Daoy (cell line): Measurements from ENCODE around the gene REC114. TPM values are rescaled to one million over a fixed set of nuclear protein-coding genes. Genes with fewer than 3 reads are reported as not detected.
"Not testable (repeated sequence)": the region's sequence is repeated elsewhere in the genome, so short reads cannot be mapped to it uniquely, and the experiment has no call there.

Source experiments
- DNase-seq: peaks from one replicate; pipeline ENCODE4 v3.0.0-alpha.2; 2015; ENCODE audit warnings: low read depth
- total RNA-seq: library from RNA; depleted of rRNA; stranded (reverse); fragments of >200 nt; shearing (Covaris generic); gene quantifications from 2 replicates; pipeline ENCODE4 v1.2.3, GENCODE V29; 2014; rRNA removed

Gene REC114
- total RNA-seq = not detected in 2 replicates

- DNase-seq = no peak
Observed at GRCh38 chr15:73442968-73443367, at the start of gene REC114. Gene REC114 (plus strand): TSS chr15:73443164. CDS start chr15:73443186, 22 bp downstream.

- DNase-seq = no peak
Observed at GRCh38 chr15:73393336-73393735, 49.6 kb upstream of the REC114 start.

DNA sequence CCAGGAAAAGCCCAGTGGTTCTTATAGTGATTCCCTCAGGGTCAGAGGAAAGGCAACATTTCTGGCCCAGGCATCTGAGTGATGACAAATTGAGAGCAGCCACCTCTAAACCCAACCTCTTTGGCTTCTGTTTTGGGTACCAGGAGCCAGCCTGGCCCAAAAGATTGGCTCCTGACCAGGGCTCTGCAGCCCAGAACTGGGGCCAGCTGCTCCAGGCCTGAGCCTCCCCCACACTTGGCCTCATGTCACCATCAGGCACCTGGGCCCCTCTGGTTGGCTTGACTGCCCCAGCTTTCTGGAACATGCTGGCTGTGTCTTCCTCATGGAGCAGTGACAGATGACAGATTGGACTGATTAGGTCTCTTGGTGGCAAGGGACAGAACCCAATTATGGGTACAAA, 48.2 kb upstream of the REC114 start:
- DNase-seq = no peak

DNA sequence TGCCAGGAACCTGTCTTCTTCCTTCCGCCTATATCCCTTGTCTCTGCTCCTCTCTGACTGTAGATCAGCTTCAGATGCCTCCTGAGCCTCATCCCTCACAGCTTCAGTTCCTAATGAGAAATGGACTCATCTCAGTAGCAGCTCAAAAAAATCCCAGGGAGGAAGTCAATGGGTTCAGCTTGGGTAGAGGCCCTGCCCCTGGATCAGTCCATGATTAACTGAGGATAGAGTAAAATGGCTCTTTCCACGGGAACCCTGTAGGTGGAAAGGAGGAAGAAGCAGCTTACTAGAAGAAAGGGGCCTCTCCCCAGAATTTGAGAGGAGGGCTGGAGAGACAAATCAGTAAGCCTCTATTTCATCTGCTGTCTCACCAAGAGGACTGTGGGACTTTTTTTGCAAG, 47.3 kb upstream of the REC114 start:
- DNase-seq = no peak

GRCh38 chr15:73397461-73397860, 45.5 kb upstream of the REC114 start:
- no peak for DNase-seq

DNA sequence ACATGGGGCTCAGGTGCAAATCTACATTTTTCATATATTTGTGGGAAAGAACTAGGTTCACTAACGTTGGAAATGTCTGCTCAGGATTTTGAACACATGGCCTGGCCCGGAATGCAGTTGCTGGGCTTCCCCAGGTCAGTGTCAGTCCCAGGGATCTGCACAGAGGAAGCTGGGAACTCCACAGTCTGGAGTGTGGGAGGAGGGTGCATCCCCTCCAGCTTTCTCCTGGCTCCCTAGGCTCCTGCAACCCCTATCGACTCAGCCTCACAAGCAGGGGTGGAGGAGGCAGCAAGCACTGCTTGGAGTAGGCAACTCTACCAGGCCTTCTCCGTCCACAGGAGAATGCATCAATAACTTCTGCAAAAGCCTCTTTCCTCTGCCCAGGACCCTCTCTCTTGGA, 44.1 kb upstream of the REC114 start:
- no peak for DNase-seq

DNA sequence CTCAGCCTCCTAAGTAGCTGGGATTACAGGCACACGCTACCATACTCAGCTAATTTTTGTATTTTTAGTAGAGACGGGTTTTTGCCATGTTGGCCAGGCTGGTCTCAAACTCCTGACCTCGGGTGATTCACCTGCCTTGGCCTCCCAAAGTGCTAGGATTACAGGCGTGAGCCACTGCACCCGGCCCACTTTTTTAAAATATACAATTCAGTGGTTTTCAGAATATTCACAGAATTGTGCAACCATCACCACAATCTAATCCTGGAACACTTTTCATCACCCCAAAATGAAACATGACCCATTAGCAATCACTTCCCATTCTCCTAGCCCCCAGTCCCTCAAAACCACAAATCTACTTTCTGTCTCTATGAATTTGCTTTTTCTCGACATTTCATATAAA, 42.7 kb upstream of the REC114 start:
- peak; percentile 47 for DNase-seq

DNA sequence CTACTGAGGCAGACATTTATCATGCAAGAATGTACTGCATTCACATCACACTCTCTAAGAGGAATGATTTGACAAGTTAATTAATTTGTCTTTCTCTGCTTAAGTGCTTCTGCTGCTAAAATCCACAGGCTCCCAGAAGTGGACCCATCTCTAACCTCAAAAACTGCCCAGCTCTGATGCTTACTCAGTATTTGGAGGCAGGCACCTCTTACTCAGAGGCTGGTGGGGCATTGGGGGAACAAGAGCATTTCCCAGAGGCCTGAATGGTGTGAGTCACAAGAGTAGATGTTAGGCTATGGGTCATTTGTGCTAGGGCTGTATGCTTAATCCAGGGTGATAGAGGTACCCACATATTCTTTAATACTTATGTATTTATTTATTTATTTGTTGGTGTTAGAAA, 39.8 kb upstream of the REC114 start:
- DNase-seq = peak; percentile 49

- DNase-seq = no peak
Observed at GRCh38 chr15:73414876-73415275, 28.1 kb upstream of the REC114 start.

DNA sequence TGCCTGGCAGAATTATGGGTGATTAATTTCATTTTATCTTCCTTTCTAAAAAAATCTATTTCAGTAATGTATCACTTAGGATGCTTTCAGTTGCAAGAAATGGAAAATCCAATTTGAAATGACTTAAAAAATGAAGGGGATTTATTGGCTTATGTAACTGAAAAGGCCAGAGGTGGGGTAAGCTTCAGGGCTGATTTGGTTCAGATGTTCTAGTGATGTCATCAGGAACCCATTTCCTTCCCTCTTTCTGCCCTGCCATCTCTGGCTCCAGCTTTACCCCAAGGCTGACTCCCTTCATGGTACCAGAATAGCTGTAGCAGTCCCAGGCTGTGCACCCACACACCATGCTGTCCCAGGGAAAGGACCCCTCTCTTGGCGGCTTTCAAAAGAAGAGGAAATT, 18.5 kb upstream of the REC114 start:
- no peak for DNase-seq

- no peak for DNase-seq
Observed at GRCh38 chr15:73425510-73425909, 17.5 kb upstream of the REC114 start.

GRCh38 chr15:73426323-73426994, 16.5 kb upstream of the REC114 start:
- DNase-seq = no peak

DNA sequence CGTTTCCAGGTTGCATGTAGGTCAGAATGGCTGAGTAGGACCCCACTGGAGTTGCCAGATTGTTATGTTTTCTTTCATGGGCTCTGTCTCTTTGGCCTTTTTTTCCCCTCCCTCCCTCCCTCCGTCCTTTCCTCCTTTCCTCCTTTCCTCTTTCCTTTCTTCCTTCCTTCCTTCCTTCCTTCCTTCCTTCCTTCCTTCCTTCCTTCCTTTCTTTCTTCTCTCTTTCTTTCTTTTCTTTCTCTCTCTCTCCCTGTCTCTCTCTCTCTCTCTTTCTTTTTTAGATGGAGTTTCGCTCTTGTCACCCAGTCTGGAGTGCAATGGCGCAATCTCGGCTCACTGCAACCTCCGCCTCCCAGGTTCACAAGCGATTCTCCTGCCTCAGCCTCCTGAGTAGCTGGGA, 11.6 kb upstream of the REC114 start:
- DNase-seq = not testable (repeated sequence)

DNA sequence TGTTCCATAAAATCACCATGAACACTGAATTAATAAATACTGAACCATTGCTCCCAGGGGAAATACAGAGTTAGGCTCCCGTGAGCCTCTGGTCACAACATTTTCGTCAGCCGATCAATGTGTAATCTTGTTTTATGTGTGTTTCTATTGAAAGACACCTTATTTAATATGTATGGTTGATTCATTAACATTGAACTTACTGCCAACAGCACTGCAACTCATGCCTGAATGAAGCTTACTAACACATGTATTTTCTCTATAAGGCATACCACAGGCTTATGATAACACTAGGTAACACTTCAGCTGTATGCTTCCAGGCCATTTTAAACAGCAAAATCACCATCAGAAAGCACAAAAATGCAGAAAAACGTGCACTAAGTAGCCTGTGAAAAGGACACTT, 9.1 kb upstream of the REC114 start:
- no peak for DNase-seq

DNA sequence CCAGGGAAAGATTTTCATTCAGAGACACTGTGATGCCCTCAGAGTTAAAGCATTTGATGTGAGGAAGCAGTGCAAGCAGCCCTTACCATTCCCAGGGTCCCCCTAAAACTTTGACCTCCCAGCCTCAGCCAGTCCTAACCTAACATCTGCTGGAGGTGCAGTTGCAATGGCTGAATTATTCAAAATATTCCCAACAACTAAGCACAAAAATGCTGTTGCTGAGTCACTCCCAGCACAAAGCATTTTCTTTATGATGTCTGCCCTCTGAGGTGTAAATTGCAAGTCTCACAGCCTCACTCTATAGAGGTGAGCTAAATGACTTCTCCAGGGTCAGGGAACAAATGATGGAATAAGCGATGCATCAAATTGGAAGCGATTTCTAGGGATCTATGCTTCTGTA, 6.4 kb upstream of the REC114 start:
- DNase-seq = no peak

DNA sequence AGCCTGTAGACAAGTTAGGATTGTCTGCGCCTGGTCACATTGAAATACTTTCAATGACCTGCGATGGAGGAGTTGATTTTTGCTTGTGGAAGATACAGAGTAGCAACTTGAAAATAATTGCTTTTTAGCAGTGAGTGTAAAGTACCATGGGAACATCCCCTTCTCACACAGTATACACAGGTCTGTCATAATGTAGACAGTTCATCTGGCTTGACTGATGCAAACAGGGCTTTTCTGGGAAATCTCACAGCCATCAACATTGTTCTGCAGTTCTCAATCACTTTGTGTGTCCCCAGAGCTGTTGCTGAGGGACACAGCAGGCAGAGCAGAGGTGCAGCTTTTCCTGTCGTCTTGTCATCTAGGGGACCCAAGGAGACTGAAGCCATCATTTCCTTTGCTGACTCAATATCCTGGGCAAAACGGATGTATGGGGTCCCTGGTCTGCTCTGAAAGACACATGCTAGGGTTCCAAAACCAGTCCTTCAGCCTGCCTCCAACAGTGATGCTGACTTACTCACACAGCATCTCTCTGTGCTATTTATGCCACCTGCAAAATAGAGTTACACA, 5.3 kb upstream of the REC114 start:
- DNase-seq = no peak

GRCh38 chr15:73438651-73439050, 4.3 kb upstream of the REC114 start:
- DNase-seq = no peak

GRCh38 chr15:73440571-73440970, 2.4 kb upstream of the REC114 start:
- DNase-seq = no peak

GRCh38 chr15:73442421-73442820, 543 bp upstream of the REC114 start:
- DNase-seq = no peak

DNA sequence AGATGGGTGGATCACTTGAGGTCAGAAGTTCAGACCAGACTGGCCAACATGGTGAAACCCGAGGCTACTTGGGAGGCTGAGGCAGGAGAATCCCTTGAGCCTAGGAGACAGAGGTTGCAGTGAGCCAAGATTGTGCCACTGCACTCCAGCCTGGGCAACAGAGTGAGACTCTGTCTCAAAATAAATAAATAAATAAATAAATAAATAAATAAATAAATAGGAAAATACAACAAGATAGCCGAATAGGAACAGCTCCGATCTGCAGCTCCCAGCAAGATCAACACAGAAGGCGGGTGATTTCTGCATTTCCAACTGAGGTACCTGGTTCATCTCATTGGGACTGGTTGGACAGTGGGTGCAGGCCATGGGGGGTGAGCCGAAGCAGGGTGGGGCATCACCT, 4.5 kb downstream of the REC114 start:
- DNase-seq = not testable (repeated sequence)

DNA sequence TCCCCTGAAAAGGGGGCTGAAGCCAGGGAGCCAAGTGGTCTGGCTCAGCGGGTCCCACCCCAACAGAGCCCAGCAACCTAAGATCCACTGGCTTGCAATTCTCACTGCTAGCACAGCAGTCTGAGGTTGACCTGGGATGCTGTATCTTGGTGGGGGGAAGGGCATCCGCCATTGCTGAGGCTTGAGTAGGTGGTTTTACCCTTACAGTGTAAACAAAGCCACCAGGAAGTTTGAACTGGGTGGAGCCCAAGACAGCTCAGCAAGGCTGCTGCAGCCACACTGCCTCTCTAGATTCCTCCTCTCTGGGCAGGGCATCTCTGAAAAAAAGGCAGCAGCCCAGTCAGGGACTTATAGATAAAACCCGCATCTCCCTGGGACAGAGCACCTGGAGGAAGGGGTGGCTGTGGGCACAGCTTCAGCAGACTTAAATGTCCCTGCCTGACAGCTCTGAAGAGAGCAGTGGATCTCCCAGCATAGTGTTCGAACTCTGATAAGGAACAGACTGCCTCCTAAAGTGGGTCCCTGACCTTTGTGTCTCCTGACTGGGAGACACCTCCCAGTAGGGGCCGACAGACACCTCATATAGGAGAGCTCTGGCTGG, 5.3 kb downstream of the REC114 start:
- peak; percentile 16 for DNase-seq

DNA sequence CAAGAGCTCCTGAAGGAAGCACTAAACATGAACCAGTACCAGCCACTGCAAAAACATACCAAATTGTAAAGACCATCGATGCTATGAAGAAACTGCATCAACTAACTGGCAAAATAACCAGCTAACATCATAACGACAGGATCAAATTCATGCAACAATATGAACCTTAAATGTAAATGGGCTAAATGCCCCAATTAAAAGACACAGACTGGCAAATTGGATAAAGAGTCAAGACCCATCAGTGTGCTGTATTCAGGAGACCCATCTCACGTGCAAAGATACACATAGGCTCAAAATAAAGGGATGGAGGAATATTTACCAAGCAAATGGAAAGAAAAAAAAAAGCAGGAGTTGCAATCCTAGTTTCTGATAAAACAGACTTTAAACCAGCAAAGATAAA, 7.0 kb downstream of the REC114 start:
- DNase-seq = not testable (repeated sequence)

DNA sequence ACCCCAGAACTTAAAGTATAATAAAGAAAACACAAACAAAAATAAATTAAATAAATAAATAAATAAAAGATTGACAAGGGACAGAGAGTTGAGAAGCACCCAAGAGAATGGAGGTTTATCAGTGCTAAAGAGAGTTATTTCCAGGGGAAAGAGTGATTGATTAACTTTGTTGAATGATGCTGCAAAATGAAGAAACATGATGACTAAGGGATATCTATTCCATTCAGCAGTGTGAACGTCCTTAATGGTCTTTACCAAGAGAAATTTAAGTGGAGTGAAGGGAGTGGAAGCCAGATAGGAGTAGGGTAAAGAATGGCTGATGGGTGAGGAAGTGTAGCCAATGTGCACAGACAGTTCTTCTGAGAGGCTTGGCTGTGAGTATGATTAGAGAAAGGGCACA, 11.1 kb downstream of the REC114 start:
- no peak for DNase-seq
